PC-9 (cell line): ENCODE measurements around the gene SALL3.

Experiments used
- EZH2 ChIP-seq: fragments of 200-600 bp; sonication (generic); IDR thresholded peaks from 2 replicates; pipeline ENCODE4 v1.8.0; 2017; ENCODE audit warnings: antibody characterized with exemption, low read depth
- TF ChIP-seq, protein P1 (sequence below): fragments of 200-600 bp; sonication (generic); conservative IDR thresholded peaks from 2 replicates; pipeline ENCODE4 v1.6.1; 2017; ENCODE audit warnings: mixed run types, antibody characterized with exemption, mild to moderate bottlenecking, moderate library complexity

DNA sequence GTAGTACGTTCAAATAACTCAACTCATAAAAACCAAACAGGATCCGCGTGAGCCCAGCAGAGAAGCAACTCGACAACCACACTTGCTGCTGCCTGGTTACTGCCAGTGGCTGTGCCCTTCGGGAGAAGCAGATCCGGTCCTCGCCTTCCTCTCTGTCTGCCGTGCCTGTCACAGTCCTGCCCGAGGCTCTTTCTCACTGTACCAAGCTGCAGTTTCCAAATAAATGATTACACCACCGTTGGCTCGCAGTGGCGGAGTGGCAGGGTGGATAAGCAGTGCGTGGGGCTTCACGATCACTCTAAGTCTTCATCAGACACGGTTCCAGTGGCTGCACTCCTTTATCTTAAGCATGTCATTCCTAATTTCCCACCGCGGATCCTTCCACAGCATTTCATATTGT lies 26.1 kb upstream of the SALL3 start:
- TF ChIP-seq, protein P1, sequence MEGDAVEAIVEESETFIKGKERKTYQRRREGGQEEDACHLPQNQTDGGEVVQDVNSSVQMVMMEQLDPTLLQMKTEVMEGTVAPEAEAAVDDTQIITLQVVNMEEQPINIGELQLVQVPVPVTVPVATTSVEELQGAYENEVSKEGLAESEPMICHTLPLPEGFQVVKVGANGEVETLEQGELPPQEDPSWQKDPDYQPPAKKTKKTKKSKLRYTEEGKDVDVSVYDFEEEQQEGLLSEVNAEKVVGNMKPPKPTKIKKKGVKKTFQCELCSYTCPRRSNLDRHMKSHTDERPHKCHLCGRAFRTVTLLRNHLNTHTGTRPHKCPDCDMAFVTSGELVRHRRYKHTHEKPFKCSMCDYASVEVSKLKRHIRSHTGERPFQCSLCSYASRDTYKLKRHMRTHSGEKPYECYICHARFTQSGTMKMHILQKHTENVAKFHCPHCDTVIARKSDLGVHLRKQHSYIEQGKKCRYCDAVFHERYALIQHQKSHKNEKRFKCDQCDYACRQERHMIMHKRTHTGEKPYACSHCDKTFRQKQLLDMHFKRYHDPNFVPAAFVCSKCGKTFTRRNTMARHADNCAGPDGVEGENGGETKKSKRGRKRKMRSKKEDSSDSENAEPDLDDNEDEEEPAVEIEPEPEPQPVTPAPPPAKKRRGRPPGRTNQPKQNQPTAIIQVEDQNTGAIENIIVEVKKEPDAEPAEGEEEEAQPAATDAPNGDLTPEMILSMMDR: no peak
- TF ChIP-seq EZH2: no peak
